Prostate gland (tissue), 2 donors: ENCODE measurements around the gene CHCHD1. TPM values are rescaled to one million over a fixed set of nuclear protein-coding genes. Genes with fewer than 3 reads are reported as not detected.

Experiments used
- DNase-seq: peaks from one replicate; pipeline ENCODE4 v3.0.0-alpha.2; 2019; ENCODE audit warnings: low spot score
- H3K27ac ChIP-seq, 2 donors: fragments of 200-600 bp; sonication (generic); 2 replicates each; pipeline ENCODE4 v1.5.1; 2017 to 2019
- H3K27me3 ChIP-seq: fragments of 200-600 bp; sonication (generic); replicated peaks from 2 replicates; pipeline ENCODE4 v1.5.1; 2019; ENCODE audit not compliant: insufficient read depth
- H3K36me3 ChIP-seq, 2 donors: fragments of 200-600 bp; sonication (generic); 1 replicate in 1 of 2; 2 replicates in 1 of 2; pipeline versions ENCODE4 v1.5.1 to v1.8.1; 2017 to 2019
- H3K4me1 ChIP-seq: fragments of 200-600 bp; sonication (generic); replicated peaks from 2 replicates; pipeline ENCODE4 v1.5.1; 2019
- H3K4me3 ChIP-seq, 2 donors: fragments of 200-600 bp; sonication (generic); 2 replicates each; pipeline ENCODE4 v1.5.1; 2017 to 2019
- H3K9me3 ChIP-seq: fragments of 200-600 bp; sonication (generic); 2 replicates; pipeline ENCODE4 v1.5.1; 2017
- CTCF ChIP-seq, 4 experiments: fragments of 200-600 bp in 2 of 4; fragments of 450-650 bp in 2 of 4; sonication (generic) in 2 of 4; IDR thresholded peaks; 1 replicate in 3 of 4; 2 replicates in 1 of 4; pipeline ENCODE4 v1.5.1; 2016 to 2019; ENCODE audit warnings: antibody characterized with exemption in 4 of 4, mild to moderate bottlenecking in 2 of 4, moderate library complexity in 2 of 4
- POLR2A ChIP-seq: fragments of 450-650 bp; IDR thresholded peaks from one replicate; pipeline ENCODE4 v1.6.1; 2016; ENCODE audit warnings: antibody characterized with exemption, mild to moderate bottlenecking
- POLR2AphosphoS5 ChIP-seq: sonication (generic); formaldehyde crosslinking; IDR thresholded peaks from one replicate; pipeline ENCODE4 v1.6.1; 2017; ENCODE audit warnings: antibody characterized with exemption
- WGBS: methylation state at CpG from one replicate; pipeline ENCODE4 v1.1.5; 2018; 5-methylcytosine and 5-hydroxymethylcytosine counted together
- intact Hi-C: fragments of 100-400 bp; cut with DNase I; formaldehyde crosslinking; loops from one replicate; pipeline ENCODE4 v1.14.2; 2022
- total RNA-seq, 2 donors: library from RNA; depleted of rRNA; stranded (reverse); fragments of >200 nt; gene quantifications; one replicate each; pipeline ENCODE4 v1.1.0, GENCODE V29; 2016

The CHCHD1 gene
- total RNA-seq, 2 donors from 2014 or later = 33.2 to 55.6 TPM

GRCh38 chr10:73819513-73820093 lies 37.8 kb downstream of the CHCHD1 start:
- peak overlapping the region in 1 of 2 donors; percentile 9 for H3K4me3 ChIP-seq
- peak; percentile 74 for DNase-seq

GRCh38 chr10:73823391-73823790 lies 41.5 kb downstream of the CHCHD1 start:
- Histone ChIP-seq H3K4me1 (peaks cover 9% of the 10 kb centered on the region), H3K9me3 (no peaks in the 10 kb centered on the region), H3K27ac (no peak overlapping the region), H3K27me3 (no peaks in the 10 kb centered on the region), H3K4me3 (no peak overlapping the region), H3K36me3 (peaks cover 0 to 2% of the 10 kb centered on the region in 2 donors)
- 85% methylated on average over 7 of the region's 7 CpGs for WGBS
- TF ChIP-seq CTCF (IDR thresholded peaks at IDR 0.05) (no peak), POLR2A (no peak), POLR2AphosphoS5 (no peak)
- no peak for DNase-seq
- intact Hi-C loops = no loop called here

More at GRCh38 chr10:73819513-73820093, 37.8 kb downstream of the CHCHD1 start:
- Histone ChIP-seq H3K27me3 (no peaks in the 10 kb centered on the region), H3K36me3 (no peaks in the 10 kb centered on the region), H3K27ac (peak overlapping the region; percentile 46 to 71), H3K9me3 (no peaks in the 10 kb centered on the region), H3K4me1 (peaks cover 9% of the 10 kb centered on the region)
- 35% methylated on average over 19 of the region's 20 CpGs for WGBS
- no peak for TF ChIP-seq CTCF (IDR thresholded peaks at IDR 0.05)
- peak; percentile 38 for TF ChIP-seq POLR2AphosphoS5
- TF ChIP-seq POLR2A = no peak
- intact Hi-C loops = no loop called here

GRCh38 chr10:73824146-73824725 lies 42.4 kb downstream of the CHCHD1 start:
- H3K4me3 ChIP-seq = no peak overlapping the region
- intact Hi-C loops = no loop called here
- TF ChIP-seq POLR2A (no peak), CTCF (IDR thresholded peaks at IDR 0.05) (no peak), POLR2AphosphoS5 (no peak)
- 98% methylated on average over 14 of the region's 14 CpGs for WGBS
- peaks cover 0 to 2% of the 10 kb centered on the region in 2 donors for H3K36me3 ChIP-seq
- no peaks in the 10 kb centered on the region for H3K9me3 ChIP-seq
- peaks cover 9% of the 10 kb centered on the region for H3K4me1 ChIP-seq
- H3K27ac ChIP-seq = no peak overlapping the region
- no peak for DNase-seq
- no peaks in the 10 kb centered on the region for H3K27me3 ChIP-seq

GRCh38 chr10:73827346-73828089 lies 45.7 kb downstream of the CHCHD1 start:
- Histone ChIP-seq H3K36me3 (peaks cover 0 to 2% of the 10 kb centered on the region in 2 donors), H3K4me1 (no peaks in the 10 kb centered on the region)

More at GRCh38 chr10:73827346-73828089, 45.7 kb downstream of the CHCHD1 start:
- WGBS = 89% methylated on average over 18 of the region's 19 CpGs
- TF ChIP-seq CTCF (IDR thresholded peaks at IDR 0.05) (no peak), POLR2A (no peak), POLR2AphosphoS5 (no peak)
- no peaks in the 10 kb centered on the region for H3K9me3 ChIP-seq
- no peaks in the 10 kb centered on the region for H3K27me3 ChIP-seq
- no peak overlapping the region for H3K4me3 ChIP-seq
- no peak for DNase-seq
- H3K27ac ChIP-seq = no peak overlapping the region
- intact Hi-C loops = no loop called here
